ENCODE measurements around the gene ARHGEF26. TPM values are rescaled to one million over a fixed set of nuclear protein-coding genes. Genes with fewer than 3 reads are reported as not detected.

ARHGEF26 gene
- 33.8 TPM for total RNA-seq

- DNase-seq (ENCODE audit: low spot score in 2 of 2) = peak; percentile 55 to 92
Measured at GRCh38 chr3:154120961-154121700, at the start of gene ARHGEF26. ARHGEF26 (plus strand) TSS chr3:154121390; CDS start chr3:154121993, 603 bp downstream.

GRCh38 chr3:154074966-154075365 lies 46.2 kb upstream of the ARHGEF26 start:
- TF ChIP-seq CTCF (IDR thresholded peaks at IDR 0.05) = no peak
- DNase-seq (ENCODE audit: low spot score in 2 of 2) = no peak
- Histone ChIP-seq H3K36me3 (no peaks in the 10 kb centered on the region), H3K27ac (no peak overlapping the region), H3K4me3 (no peak overlapping the region), H3K27me3 (no peaks in the 10 kb centered on the region), H3K4me1 (no peaks in the 10 kb centered on the region), H3K9me3 (peaks cover 0 to 4% of the 10 kb centered on the region in 2 donors)
- intact Hi-C loops (cut with DNase I) = no loop called here

More at GRCh38 chr3:154120961-154121700, at the start of gene ARHGEF26:
- H3K9me3 ChIP-seq = no peaks in the 10 kb centered on the region
- intact Hi-C loops (cut with DNase I) = loop anchor here (1.0 to 10.0 kb wide), 3 partner anchors 61 to 956 kb away; partner anchors contain the start of gene RAP2B
- H3K4me3 ChIP-seq = peak within 1 kb of the TSS; percentile 71 to 90
- H3K27me3 ChIP-seq = no peaks in the 10 kb centered on the region
- peak within 1 kb of the TSS; percentile 75 to 80 for H3K27ac ChIP-seq
- no peak for TF ChIP-seq CTCF (IDR thresholded peaks at IDR 0.05)
- H3K4me1 ChIP-seq = peaks cover 0 to 2% of the 10 kb centered on the region in 2 donors
- H3K36me3 ChIP-seq = no peaks in the 10 kb centered on the region

DNA sequence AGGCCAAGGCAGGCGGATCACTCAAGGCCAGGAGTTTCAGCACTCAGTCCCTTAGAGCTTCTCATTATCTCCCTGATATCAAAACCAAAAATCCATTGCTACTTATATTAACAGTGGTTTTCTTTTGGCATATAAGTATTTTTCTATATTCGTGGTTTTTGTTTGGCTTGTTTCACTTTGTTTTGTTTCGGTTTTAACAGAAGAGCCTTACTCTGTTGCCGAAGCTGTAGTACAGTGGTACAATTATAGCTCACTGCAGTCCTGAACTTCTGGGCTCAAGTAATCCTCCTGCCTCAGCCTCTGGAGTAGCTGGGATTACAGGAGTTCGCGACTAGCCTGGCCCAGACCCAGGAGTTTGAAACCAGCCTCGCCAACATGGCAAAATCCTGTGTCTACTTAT lies 42.5 kb upstream of the ARHGEF26 start:
- no peak for DNase-seq (ENCODE audit: low spot score in 2 of 2)
- intact Hi-C loops (cut with DNase I) = no loop called here
- Histone ChIP-seq H3K27me3 (no peaks in the 10 kb centered on the region), H3K4me1 (no peaks in the 10 kb centered on the region), H3K4me3 (no peak overlapping the region), H3K36me3 (no peaks in the 10 kb centered on the region), H3K9me3 (peaks cover 0 to 4% of the 10 kb centered on the region in 2 donors), H3K27ac (no peak overlapping the region)
- no peak for TF ChIP-seq CTCF (IDR thresholded peaks at IDR 0.05)

GRCh38 chr3:154081305-154081704 lies 39.9 kb upstream of the ARHGEF26 start:
- no peaks in the 10 kb centered on the region for H3K4me1 ChIP-seq
- no peaks in the 10 kb centered on the region for H3K36me3 ChIP-seq
- DNase-seq (ENCODE audit: low spot score in 2 of 2) = no peak
- no peak for TF ChIP-seq CTCF (IDR thresholded peaks at IDR 0.05)
- H3K27me3 ChIP-seq = no peaks in the 10 kb centered on the region
- H3K27ac ChIP-seq = no peak overlapping the region
- H3K9me3 ChIP-seq = no peaks in the 10 kb centered on the region
- H3K4me3 ChIP-seq = no peak overlapping the region
- intact Hi-C loops (cut with DNase I) = no loop called here

- Histone ChIP-seq H3K27me3 (no peaks in the 10 kb centered on the region), H3K4me3 (no peak overlapping the region), H3K4me1 (no peaks in the 10 kb centered on the region), H3K27ac (no peak overlapping the region), H3K36me3 (no peaks in the 10 kb centered on the region), H3K9me3 (no peaks in the 10 kb centered on the region)
- TF ChIP-seq CTCF (IDR thresholded peaks at IDR 0.05) = no peak
- intact Hi-C loops (cut with DNase I) = no loop called here
- DNase-seq (ENCODE audit: low spot score in 2 of 2) = no peak
Measured at GRCh38 chr3:154085071-154085470, 36.1 kb upstream of the ARHGEF26 start.

Data from ascending aorta (tissue), 2 donors.